GM18498 (cell line): Measurements from ENCODE around the gene RAD9A.

Source experiments
- ATAC-seq: cut with Tn5 transposase; IDR thresholded peaks from one replicate; pipeline ENCODE4 v1.9.1; 2021; ENCODE audit warnings: mild to moderate bottlenecking, moderate library complexity; ENCODE audit not compliant: unreplicated experiment

Gene RAD9A

DNA sequence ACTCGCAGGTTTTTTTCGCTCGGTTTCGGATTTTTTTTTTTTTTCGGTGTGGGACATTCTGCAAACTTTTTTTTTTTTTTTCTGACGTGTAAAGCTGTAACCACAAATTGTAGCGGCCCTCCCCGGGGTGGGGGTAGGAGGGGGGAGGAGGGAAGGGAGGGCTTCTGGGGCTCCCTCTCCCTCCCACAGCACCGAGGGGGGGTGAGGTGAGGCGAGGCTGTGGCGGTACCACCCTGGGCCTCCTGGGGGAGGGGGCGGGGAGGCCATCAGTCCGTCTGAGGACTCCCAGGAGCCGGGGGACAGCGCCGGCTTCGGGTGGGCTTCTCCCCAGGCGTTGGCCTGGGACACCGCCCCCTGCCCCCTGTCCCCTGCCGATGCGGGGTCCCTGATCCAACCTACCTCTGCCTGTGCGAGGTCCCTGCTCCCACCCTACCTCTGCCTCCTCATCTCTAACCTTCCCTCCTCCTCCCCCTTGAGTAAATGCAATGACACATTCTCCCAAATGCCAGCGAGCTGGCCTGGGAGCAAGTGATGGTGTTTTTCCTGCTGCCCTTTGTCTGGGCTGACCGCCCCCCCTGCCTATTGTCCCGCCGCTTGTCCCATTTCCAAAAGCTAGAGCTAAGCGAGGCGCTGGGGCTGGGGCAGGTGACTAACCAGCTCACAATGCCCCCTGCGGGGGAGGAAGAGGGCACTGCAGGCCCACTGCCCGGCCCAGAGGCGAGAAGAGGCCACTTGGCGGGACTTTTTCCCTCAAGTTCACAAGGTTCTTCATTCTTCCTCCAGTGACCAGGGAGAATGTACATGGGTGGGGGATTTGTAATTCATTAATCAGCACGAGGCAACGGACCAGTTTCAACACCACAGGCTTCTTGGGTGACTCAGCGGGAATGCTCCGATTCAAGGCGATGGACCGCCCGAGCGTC lies 17.9 kb upstream of the RAD9A start:
- ATAC-seq, result peak; percentile 25

DNA sequence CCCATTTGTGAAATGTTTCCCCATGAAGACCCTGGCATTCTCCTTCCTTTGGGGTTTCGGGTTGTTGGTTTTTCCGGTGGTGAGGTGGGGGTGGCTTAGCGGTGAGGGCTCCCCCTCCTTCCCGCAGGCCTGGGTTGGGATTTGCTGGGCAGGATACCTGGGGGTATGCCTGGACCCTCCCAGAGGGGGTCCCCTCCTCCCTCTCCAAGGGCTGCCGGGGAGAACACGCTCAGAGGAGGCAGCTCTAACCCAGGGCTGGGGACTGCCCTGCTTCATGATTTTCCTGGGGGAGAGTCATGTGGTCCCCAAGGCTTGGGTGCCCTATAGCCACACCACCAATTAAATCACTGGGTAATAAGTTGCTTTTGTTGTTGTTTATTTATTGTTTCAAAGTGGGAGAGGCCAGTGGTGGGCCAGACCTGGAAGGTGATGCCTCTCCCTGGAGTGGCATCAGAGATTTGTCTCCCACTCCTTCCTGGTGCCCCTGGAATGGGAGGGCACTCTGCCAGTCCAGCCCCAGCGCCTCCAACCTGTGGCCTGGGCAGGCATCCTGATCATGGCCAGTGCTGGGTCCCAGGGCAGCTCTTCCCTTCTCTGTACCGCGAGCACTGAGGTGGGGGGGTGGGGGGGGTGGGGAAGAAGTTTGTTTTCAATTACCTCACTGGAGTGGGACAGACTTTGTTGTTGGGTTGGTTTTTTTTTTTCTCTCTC lies 17.1 kb upstream of the RAD9A start:
- ATAC-seq, result no peak

DNA sequence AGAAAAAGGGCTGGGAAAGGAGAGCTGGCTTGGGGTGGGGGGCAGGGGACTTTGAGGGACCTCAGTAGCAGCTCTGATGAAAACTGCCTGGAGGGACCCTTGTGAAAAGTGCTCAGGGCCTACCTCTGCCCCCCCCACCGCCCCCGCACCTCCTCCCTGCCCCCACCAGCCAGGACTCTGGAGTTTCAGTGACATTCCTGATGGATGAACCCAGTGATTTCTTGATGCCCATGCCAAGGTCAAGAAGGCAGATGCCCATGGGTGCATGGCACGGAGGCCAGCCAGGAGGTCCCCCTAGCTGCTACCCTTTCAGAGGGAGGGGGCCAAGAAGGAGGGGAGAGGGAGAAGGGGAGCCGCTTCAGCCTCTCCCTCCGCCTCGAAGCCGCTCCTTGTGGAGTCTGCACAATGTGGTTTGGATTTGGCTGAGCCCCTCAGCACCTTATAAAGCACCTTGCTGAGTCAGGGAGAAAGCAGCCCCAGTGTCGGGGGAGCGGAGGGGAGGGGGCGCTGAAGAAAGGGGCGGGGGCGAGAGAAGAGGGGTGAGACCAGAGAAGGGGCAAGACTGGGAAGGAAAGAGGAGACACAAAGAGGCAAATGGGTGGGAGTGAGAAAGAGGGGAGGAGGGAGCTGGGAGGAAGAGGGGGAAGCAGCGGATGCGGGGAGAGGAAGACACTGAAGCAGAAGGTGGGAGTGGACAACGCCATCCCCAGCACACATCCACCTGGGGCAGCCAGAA lies 16.3 kb upstream of the RAD9A start:
- no peak for ATAC-seq

DNA sequence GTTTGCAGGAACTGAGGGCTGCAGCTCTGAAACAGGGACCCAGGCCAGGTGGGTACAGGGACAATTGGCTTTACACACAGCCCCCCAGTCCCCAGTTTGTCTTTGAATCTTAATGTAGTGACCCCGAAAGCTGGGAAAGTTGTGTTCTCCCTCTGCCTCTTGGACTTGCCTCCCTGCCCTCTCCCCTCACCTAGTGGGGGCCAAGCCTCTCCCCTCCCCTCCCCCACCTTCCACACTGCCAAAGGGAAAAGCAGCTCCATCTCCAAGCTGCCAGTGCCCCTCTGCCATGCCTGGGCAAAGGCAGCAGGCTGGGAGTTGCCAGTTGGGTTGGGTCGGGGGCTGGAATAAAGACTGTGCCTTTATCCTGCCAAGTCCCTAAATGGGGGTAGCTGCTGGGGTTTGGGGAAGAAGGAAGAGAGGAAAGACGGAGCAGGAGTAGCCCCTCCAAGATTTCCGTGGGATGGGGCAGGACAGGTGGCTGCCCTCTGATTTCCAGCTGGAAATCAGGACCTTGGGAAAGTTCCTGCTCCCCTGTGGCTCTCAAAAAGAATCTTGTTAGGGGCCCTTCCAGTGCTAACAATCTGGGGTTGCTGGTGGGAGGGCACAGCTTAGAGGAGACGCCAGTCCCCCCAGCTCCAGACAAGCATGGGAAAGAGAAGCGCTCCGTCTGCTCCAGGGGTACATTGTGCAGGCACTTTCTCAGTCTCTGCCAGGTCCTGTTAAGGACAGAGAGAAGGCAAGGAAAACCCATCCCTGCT lies 15.5 kb upstream of the RAD9A start:
- no peak for ATAC-seq

DNA sequence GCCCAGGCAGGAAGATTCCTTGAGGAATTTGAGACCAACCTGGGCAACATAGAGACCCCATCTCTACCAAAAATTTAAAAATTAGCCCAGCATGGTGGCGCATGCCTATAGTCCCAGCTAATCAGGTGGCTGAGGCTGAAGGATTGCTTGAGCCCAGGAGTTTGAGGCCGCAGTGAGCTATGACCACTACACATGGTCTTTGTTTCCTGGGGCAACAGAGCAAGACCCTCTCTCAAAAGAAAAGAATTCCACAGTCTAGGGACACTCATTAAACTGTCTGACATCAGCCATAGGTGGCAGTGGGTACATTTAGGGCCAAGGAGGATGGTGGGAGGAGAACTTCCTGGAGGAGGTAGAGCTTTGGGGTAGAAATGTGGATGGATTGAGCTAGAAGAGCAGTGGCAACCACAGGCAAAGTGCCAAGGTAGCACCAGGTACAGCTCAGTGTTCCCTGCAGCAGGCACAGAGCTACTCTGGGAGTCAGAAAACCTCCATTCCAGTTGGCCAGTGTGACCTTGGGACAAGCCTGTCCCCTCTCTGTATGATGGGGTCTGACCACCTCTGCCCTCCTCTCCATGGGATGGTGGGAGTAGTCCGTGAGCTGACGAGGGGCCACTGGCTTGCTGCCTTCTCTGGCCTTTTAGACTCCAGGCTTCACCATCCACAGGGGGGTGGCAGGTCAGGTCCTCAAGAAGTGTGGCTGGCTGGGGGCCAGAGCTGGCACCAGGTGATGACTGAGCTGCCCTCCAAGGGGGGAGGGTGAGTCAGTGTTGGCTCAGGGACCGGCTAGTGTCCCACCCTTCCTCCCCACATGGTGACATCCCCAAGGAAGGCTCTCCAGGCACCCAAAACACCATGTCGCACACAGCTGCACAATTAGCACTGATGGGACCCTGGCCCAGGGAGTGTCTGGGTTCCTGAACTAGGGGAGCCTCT lies 14.6 kb upstream of the RAD9A start:
- no peak for ATAC-seq

DNA sequence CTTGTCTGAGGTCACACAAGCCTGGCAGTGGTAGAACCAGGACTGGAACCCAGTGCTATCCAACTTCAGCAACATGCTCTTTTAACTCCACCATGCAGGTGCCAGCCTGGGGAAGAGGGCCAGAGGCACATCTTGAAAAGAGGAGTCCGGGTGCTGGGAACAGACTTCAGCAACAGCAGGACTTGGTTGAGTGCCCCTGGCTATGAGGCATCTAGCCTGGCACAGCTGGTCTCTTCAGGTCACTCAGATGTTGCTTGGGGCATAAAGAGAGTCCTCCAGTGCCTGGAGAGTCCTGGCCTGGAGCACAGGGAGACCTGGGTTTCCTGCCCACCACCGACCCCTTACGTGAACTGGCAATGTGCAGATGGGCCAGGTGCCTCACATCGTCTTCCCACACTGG lies 13.2 kb upstream of the RAD9A start:
- no peak for ATAC-seq

DNA sequence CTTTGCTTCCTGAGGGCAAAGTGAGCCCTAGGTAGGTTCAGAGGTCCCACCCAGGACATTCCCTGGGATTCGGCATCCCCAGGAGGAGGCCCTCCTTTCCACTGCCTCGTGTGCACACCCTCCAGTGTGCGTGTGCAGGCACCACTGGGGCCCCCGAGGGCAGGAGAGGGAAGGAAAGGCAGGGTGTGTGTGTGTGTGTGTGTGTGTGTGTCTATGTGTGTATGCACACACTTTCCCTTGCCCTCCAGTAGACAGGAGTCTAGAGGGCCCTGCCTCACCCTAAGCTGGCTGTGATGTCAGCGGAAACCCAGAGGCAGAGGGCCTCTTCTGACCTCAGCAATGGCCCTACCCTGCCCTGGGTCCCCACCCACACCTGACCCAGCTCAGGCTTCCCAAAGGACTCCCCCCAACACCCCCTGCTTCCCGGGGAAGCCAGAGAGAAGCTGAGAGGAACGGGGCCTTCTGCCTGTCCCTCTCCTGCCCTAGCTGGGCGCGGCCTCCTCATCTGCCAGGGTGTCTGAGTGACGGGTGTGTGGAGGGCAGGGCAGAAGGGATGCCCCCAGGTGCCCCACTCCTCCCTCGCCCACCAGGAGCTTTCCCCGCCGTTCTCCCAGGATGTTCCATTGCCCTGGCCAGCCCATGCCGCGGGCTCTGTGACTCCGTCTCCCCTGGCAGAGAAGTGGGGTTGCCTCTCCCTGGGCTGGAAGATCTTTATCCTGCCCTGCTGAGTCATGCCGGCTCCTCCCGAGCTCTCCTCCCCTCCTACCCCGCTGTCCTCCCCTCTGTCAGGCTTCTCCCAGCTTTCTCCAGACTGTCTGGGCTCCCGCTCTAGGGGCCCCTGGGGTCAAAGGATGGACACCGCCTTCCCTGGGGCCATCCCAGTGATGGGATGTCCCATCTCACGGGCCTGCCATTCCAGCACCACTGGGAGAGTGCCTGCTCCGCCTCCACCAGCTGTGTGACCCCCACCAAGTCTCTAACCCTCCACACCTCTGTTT lies 12.4 kb upstream of the RAD9A start:
- ATAC-seq, result no peak

DNA sequence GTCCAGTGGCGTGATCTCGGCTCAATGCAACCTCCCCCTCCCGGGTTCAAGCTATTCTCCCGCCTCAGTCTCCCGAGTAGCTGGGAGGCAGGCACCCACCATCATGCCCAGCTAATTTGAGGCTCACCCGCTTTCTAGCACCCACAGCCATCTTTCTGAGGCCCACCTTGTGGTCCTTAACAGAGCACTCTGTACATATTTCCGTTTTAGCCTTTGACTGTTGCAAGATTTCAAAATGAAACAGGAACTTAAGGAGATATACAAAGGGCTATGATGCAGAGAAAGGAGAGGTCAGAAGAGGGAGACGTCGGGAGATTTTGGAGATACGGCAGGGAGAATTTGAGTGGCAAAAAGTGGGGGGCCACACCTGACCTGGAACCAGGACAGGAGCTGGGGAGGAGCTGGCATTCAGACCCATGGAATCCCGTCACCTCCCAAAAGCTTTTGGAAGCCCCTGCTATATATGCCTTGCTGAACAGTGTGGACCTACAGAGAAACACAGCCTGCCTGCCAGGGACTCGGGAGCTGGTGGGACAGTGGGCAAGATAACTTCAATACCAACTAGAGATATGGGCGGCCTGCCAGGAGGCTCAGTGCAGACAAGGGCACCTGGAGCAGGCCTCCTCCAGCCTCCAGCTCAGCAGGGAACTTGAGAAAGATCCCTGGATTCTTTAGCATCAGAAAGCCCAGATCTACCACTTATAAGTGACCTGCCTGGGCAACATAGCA lies 10.4 kb upstream of the RAD9A start:
- no peak for ATAC-seq

DNA sequence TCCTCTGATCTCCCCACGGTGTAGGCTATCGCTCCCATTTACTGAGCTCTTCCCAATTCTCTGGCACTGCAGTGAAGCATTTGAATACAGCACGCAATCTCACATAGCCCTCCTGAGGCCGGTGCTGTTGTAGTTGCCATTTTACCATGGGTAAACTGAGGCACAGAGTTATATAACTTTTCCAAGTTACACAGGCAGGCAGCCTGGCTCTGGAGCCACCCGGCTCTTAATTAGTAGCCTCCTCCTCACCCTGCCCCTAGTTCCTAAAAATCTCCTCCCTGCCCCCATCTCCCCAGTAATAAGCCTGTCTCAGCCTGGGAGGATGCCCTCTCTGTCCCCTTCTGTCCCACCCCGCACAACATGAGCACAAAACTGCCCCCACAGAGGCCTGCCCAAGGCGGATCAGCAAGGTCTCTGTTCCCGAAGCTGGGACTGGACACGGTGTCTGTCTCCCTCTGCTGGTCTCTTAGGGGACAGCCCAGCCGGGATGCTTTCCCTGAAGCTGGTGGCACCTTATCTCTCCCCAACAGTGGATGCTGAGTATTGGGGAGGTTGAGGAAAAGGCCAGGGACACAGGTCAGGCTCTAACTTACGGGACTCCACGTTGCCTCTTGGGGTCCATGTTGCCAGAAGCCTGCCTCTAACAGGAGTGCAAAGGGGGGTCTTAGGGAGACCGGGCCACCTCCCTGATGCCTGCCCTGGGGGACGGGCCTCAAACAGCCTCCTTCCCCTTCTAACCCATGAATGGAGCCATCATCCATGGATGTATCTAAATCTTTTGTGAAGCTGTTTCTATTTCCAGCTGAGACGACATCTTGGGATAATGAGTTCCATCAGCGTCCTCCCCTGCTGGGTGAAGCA lies 9.3 kb upstream of the RAD9A start:
- ATAC-seq, result no peak

DNA sequence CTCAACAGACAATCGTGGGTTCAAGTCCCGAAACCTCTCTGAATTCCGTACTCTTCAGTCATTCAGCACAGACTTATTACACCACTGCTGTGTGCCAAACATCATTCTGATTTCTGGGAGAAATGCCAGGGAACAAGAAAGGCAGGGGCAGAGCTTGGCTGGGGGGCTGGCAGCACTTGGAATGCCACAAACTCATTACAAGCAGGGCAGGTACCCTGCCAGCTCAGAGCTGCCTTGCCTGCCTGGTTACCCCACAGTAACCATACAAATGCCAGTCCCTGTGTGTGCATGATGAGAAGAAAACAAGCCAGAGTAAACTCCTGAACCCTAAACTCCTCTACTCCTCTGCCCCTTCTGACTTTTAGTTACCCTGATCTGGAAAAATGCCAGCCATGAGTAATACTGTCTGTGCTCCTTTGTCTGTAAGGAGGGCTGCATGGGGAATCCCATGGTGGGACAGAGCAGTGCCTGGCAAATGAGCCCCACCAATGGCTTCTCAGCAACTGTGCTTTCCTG lies 6.9 kb upstream of the RAD9A start:
- ATAC-seq, result no peak

DNA sequence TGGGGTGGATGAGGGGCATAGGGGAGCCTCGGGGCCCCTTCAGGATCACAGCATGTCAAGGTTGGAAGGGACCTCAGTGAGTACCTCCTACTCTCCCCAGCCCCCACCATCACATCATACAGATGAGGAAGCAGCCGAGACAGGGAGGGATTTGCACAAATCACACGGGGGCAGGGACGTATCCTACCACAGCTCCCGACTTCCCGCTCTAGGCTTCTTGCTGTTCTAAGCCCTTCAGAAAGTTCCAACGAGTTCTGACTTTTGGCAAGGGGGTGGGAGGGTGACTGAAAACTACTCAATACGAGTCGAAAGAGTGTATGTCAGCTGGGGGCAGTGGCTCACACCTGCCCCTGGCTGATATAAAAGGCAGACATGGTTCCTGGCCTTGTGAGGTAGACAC lies 4.7 kb upstream of the RAD9A start:
- ATAC-seq, result no peak

DNA sequence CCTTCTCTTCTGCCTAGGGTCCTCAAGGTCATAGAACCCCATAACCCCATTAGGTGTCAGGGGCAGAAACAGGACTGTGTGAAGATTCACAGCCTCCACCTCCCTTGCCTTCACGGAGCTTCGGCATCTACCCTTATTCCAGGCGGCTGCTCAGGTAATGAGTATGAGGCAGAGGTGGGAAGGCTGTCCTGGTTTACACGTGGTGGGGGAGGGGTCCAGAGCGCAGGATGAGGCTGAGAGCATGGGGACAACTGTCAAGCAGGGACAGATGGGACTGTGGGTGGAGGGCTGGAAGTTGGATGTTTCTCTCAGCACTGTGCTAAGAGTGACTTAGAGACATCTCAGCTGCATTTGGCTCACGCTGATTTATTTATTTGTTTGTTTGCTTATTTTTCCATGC lies 4.3 kb upstream of the RAD9A start:
- ATAC-seq, result no peak

DNA sequence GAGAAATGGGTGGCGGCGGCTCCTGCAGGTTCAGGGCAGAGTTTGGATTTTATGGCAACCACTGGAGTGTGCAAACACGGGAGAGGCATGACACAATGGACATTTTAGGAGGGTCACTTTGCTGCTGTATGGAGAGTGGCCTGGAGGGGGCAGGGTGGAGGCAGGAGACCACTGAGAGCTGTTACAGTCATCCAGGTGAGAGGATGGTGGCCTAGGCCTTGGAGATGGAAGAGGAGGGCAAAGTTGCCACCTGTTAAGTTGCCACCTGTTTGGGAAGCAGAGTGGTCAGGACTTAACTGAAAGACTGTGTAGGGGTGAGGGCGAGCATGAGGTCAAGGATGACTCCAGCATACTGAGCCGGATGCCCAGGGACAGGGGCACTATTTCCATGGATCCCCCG lies 2.3 kb upstream of the RAD9A start:
- ATAC-seq, result no peak

DNA sequence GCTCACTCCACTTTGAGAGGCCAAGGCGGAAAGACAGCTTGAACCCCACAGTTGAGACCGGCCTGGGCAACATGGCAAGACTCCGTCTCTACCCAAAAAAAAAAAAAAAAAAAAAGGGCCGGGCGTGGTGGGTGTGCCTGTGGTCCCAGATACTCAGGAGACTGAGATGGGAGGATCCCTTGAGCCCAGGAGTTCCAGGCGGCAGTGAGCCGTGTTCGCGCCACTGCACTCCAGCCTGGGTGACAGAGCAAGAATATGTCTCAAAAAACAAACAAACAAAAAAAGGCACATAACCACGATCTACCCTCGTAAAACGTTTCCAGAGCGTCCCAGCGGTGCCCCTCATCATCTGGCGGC lies 861 bp upstream of the RAD9A start:
- ATAC-seq, result no peak

DNA sequence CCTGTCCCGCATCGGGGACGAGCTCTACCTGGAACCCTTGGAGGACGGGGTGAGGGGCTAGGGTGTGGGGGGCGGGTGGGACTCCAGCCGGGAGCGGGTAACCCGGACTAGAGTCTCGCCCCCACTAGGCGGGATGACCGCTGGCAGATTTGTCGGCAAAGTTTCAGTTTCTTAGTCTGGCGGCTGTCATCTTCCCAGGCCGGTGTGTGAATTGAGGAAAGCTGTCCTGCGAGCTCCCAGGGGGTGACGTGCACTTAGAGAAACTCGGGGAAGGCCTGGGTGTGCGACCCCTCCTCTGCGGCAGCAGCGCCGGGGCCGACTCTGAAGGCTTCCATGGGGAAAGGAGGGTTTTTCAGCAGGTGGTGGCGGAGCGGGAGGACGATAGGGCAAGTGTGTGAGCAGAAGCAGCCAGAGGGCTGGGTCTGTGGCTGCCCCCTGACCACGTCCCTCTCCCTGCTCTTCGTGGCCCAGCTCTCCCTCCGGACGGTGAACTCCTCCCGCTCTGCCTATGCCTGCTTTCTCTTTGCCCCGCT lies 463 bp downstream of the RAD9A start:
- ATAC-seq, result no peak

DNA sequence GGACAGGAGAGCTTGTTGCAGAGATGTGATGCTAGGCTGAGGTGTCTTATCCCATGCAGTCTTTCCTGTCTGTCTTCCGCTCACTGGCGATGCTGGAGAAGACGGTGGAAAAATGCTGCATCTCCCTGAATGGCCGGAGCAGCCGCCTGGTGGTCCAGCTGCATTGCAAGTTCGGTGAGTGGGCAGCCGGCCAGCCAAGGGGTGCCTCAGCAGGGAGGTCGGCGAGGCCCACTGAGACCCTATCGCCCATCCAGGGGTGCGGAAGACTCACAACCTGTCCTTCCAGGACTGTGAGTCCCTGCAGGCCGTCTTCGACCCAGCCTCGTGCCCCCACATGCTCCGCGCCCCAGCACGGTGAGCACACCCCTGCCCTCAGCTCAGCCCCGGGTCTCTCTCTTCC lies 1.7 kb downstream of the RAD9A start:
- ATAC-seq, result no peak

DNA sequence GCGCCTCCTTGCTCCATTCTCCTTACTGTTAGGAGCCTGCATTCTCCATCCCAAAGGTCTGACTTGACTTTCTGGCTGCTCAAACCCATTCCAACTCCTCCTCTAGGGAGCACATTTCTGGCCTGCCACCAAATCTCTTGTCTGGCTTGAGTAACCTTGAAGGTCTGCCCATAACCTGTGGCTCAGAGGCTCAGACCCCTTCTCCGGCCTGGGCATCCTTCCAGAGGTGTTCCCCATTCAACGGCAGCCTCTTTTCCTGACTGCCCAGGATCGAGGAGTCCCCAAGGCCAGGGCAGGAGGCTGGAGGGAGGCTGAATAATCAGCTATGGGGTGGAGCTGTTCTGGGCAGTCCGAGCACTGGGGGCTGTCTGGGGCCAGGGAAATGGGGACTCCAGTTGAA lies 2.2 kb downstream of the RAD9A start:
- no peak for ATAC-seq
